ENCODE measurements around the gene SDS.

- no peak for TF ChIP-seq POLR2A (IDR thresholded peaks at IDR 0.05)
- TF ChIP-seq CTCF (IDR thresholded peaks at IDR 0.05), result no peak
Observed at GRCh38 chr12:113440947-113441782, 37.5 kb upstream of the SDS start.
